ENCODE data around the gene CLEC4F. TPM values are rescaled to one million over a fixed set of nuclear protein-coding genes. Genes with fewer than 3 reads are reported as not detected.

The CLEC4F gene
- total RNA-seq, 1 experiment from 2014 or later, result not detected

- H3K9ac ChIP-seq (ENCODE audit: extremely low read depth, insufficient read length, low read length), result no peak overlapping the region
- no peak overlapping the region for H2BK12ac ChIP-seq (ENCODE audit: insufficient read length, low read depth, low read length)
- H3K14ac ChIP-seq (ENCODE audit: insufficient read depth, low read length), result no peak overlapping the region
- no peak overlapping the region for H4K5ac ChIP-seq (ENCODE audit: insufficient read length, low read depth, low read length)
- no peak overlapping the region for H3K27ac ChIP-seq (ENCODE audit: insufficient read length, low read depth, low read length)
- H4K8ac ChIP-seq (replicated peaks; ENCODE audit: insufficient read length, low read depth, low read length), result no peak overlapping the region
- H2AFZ ChIP-seq (ENCODE audit: low read length), result no peak overlapping the region
- no peaks in the 10 kb centered on the region for H3K27me3 ChIP-seq (ENCODE audit: insufficient read depth, low read length)
- no peaks in the 10 kb centered on the region for H3K9me3 ChIP-seq (ENCODE audit: control insufficient read depth, low read depth, low read length)
- no peak overlapping the region for H3K23ac ChIP-seq (ENCODE audit: insufficient read length, low read depth, low read length)
- H3K27me3 Mint-ChIP-seq (ENCODE audit: low read depth), result peaks cover 45% of the 10 kb centered on the region
- no peak overlapping the region for H2BK15ac ChIP-seq (ENCODE audit: low read depth, low read length)
- H3K4me2 ChIP-seq (ENCODE audit: insufficient read depth, insufficient read length, low read length), result no peak overlapping the region
- no peak overlapping the region for H3K56ac ChIP-seq (ENCODE audit: insufficient read length, low read depth, low read length)
- H3K23me2 ChIP-seq (ENCODE audit: insufficient read length, low read depth, low read length, poor library complexity, severe bottlenecking), result no peaks in the 10 kb centered on the region
- H2BK120ac ChIP-seq (ENCODE audit: low read depth, low read length, poor library complexity, severe bottlenecking), result no peak overlapping the region
- no peak overlapping the region for H3K27ac Mint-ChIP-seq
- no peaks in the 10 kb centered on the region for H3K36me3 Mint-ChIP-seq (ENCODE audit: insufficient read depth in 1 of 3, low read depth in 3 of 3)
- no peaks in the 10 kb centered on the region for H3K79me1 ChIP-seq (ENCODE audit: insufficient read depth, low read depth, low read length, poor library complexity, severe bottlenecking)
- H2AK5ac ChIP-seq (ENCODE audit: insufficient read length, low read length), result no peak overlapping the region
- H3K79me2 ChIP-seq (ENCODE audit: insufficient read depth, low read length), result no peaks in the 10 kb centered on the region
- no peak overlapping the region for H3K4ac ChIP-seq (ENCODE audit: low read depth, low read length)
- DNase-seq, result no peak
- H3K4me1 Mint-ChIP-seq, result no peaks in the 10 kb centered on the region
- no peak overlapping the region for H2BK20ac ChIP-seq (ENCODE audit: low read depth, low read length, poor library complexity, severe bottlenecking)
- no peak overlapping the region for H4K91ac ChIP-seq (ENCODE audit: insufficient read length, low read depth, low read length)
- WGBS (ENCODE audit: extremely low coverage, insufficient read length, low lambda C conversion rate), result no CpG with 5 or more reads among the region's 12 CpGs
- H3K4me1 ChIP-seq (ENCODE audit: insufficient read depth, low read length), result no peaks in the 10 kb centered on the region
- H3T11ph ChIP-seq (ENCODE audit: low read length), result no peak overlapping the region
- no peak overlapping the region for H3K4me3 Mint-ChIP-seq
- H2BK5ac ChIP-seq (ENCODE audit: insufficient read length, low read length), result no peak overlapping the region
- no peak overlapping the region for H3K18ac ChIP-seq (ENCODE audit: insufficient read length, low read depth, low read length)
- H3K9me3 Mint-ChIP-seq, result peaks cover 0 to 3% of the 10 kb centered on the region in 2 experiments; a peak in 3 of 5 replicates
- H4K20me1 ChIP-seq (ENCODE audit: control insufficient read depth, insufficient read depth, insufficient read length), result no peaks in the 10 kb centered on the region
- no peak for TF ChIP-seq CTCF (conservative IDR thresholded peaks at IDR 0.05)
Observed at GRCh38 chr2:70808983-70809958, 11.1 kb downstream of the CLEC4F start.
